Measurements from ENCODE around the gene PGRMC2.

The PGRMC2 gene

GRCh38 chr4:128298852-128299251 is 11.2 kb upstream of the PGRMC2 start:
- no peak for DNase-seq (ENCODE audit: low read depth)

GRCh38 chr4:128298146-128298758 is 10.6 kb upstream of the PGRMC2 start:
- DNase-seq (ENCODE audit: low read depth) = no peak

GRCh38 chr4:128295255-128295654 is 7.6 kb upstream of the PGRMC2 start:
- no peak for DNase-seq (ENCODE audit: low read depth)

GRCh38 chr4:128294464-128294863 is 6.9 kb upstream of the PGRMC2 start:
- DNase-seq (ENCODE audit: low read depth) = no peak

GRCh38 chr4:128292349-128292748 is 4.7 kb upstream of the PGRMC2 start:
- DNase-seq (ENCODE audit: low read depth) = no peak

- no peak for DNase-seq (ENCODE audit: low read depth)
Observed at GRCh38 chr4:128291096-128291495, 3.5 kb upstream of the PGRMC2 start.

- no peak for DNase-seq (ENCODE audit: low read depth)
Observed at GRCh38 chr4:128290526-128290925, 2.9 kb upstream of the PGRMC2 start.

GRCh38 chr4:128289523-128290158 is 2.0 kb upstream of the PGRMC2 start:
- no peak for DNase-seq (ENCODE audit: low read depth)

- DNase-seq (ENCODE audit: low read depth) = no peak
Observed at GRCh38 chr4:128288689-128289106, 1.1 kb upstream of the PGRMC2 start.

- peak; percentile 100 for DNase-seq (ENCODE audit: low read depth)
Observed at GRCh38 chr4:128287871-128288688, 467 bp upstream of the PGRMC2 start.

GRCh38 chr4:128286474-128287058 is 1.0 kb downstream of the PGRMC2 start:
- DNase-seq (ENCODE audit: low read depth) = no peak

- no peak for DNase-seq (ENCODE audit: low read depth)
Observed at GRCh38 chr4:128285085-128285997, 2.3 kb downstream of the PGRMC2 start.

GRCh38 chr4:128284317-128284716 is 3.3 kb downstream of the PGRMC2 start:
- no peak for DNase-seq (ENCODE audit: low read depth)

GRCh38 chr4:128283071-128283470 is 4.5 kb downstream of the PGRMC2 start:
- no peak for DNase-seq (ENCODE audit: low read depth)

GRCh38 chr4:128282516-128282915 is 5.1 kb downstream of the PGRMC2 start:
- DNase-seq (ENCODE audit: low read depth) = no peak

GRCh38 chr4:128281354-128281753 is 6.3 kb downstream of the PGRMC2 start:
- no peak for DNase-seq (ENCODE audit: low read depth)

GRCh38 chr4:128279624-128280225 is 7.9 kb downstream of the PGRMC2 start:
- DNase-seq (ENCODE audit: low read depth) = no peak

GRCh38 chr4:128277856-128278255 is 9.8 kb downstream of the PGRMC2 start:
- no peak for DNase-seq (ENCODE audit: low read depth)

- no peak for DNase-seq (ENCODE audit: low read depth)
Observed at GRCh38 chr4:128275346-128275745, 12.3 kb downstream of the PGRMC2 start.

GRCh38 chr4:128271551-128271950 is 16.1 kb downstream of the PGRMC2 start:
- no peak for DNase-seq (ENCODE audit: low read depth)

GRCh38 chr4:128268970-128269369 is 18.6 kb downstream of the PGRMC2 start:
- DNase-seq (ENCODE audit: low read depth) = no peak

Measured in activated T-helper 9 cell treated with anti-CD3 and anti-CD28 coated beads, Interleukin-2, amount 50 U/mL, for 16 hours (primary cell).